Coronary artery (tissue), 2 donors: ENCODE measurements around the gene CIAO2B.
A peak's percentile ranks its signal among the peaks of the same experiment; 100 is the strongest.

Experiments
- DNase-seq: peaks from one replicate; pipeline ENCODE4 v3.0.0-alpha.2; 2017; ENCODE audit warnings: low spot score
- H3K27ac ChIP-seq, 2 donors: fragments of 200-600 bp; sonication (generic); one replicate each; pipeline ENCODE4 v1.5.1; 2016 to 2019
- H3K4me3 ChIP-seq: fragments of 200-600 bp; sonication (generic); 2 replicates; pipeline ENCODE4 v1.5.1; 2016; ENCODE audit warnings: mild to moderate bottlenecking, moderate library complexity
- TF ChIP-seq, protein P1 (sequence below): fragments of 200-600 bp; sonication (generic); IDR thresholded peaks from one replicate; pipeline ENCODE4 v1.5.1; 2019; ENCODE audit warnings: antibody characterized with exemption

Gene CIAO2B

DNA sequence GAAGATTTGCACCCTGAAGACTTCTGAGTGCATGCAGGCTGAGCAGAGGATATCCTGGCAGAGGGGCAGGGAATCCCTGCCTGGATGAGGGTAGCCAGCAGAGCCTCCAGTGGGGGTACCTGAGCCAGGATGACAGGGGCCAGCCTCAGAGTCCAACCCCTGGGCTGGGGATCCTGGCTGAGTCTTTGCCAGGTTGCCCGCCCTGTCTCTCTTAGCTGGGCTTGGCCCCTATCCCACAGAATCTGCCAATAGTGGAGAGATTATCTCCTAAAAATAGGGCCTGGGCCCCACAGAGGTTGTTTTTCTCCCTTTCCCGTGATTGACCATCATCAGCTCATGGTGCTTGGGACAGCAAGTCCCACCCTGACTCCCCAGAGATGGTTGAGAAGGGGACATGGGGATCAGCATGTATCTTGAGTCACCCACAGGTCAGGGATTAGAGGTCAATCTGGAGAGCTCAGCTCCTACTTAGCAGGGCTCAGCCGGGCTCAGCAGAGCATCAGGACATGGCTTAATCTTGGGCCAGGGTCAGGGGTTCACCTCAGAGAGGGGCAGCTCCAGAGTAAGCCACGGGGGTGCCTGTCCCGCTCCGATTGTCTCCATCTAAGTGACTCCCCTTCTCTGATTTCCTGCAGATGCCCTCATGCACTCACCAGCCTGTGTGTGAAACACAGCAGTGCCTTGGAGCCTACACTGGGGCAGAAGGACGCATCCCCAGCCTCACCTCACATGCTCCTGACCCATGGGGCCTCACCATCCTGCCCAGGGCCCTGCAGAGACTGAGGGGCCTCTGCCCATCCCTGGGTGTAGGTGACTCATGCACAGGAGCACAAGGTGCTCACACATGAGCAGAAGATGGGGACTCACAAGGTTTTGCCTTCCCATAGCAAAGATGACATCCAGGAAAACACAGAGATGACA lies 27.0 kb downstream of the CIAO2B start:
- DNase-seq, result no peak
- peak overlapping the region in 1 of 2 donors; percentile 97 for H3K27ac ChIP-seq
- TF ChIP-seq, protein P1, sequence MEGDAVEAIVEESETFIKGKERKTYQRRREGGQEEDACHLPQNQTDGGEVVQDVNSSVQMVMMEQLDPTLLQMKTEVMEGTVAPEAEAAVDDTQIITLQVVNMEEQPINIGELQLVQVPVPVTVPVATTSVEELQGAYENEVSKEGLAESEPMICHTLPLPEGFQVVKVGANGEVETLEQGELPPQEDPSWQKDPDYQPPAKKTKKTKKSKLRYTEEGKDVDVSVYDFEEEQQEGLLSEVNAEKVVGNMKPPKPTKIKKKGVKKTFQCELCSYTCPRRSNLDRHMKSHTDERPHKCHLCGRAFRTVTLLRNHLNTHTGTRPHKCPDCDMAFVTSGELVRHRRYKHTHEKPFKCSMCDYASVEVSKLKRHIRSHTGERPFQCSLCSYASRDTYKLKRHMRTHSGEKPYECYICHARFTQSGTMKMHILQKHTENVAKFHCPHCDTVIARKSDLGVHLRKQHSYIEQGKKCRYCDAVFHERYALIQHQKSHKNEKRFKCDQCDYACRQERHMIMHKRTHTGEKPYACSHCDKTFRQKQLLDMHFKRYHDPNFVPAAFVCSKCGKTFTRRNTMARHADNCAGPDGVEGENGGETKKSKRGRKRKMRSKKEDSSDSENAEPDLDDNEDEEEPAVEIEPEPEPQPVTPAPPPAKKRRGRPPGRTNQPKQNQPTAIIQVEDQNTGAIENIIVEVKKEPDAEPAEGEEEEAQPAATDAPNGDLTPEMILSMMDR, result no peak
- H3K4me3 ChIP-seq, result no peak overlapping the region

DNA sequence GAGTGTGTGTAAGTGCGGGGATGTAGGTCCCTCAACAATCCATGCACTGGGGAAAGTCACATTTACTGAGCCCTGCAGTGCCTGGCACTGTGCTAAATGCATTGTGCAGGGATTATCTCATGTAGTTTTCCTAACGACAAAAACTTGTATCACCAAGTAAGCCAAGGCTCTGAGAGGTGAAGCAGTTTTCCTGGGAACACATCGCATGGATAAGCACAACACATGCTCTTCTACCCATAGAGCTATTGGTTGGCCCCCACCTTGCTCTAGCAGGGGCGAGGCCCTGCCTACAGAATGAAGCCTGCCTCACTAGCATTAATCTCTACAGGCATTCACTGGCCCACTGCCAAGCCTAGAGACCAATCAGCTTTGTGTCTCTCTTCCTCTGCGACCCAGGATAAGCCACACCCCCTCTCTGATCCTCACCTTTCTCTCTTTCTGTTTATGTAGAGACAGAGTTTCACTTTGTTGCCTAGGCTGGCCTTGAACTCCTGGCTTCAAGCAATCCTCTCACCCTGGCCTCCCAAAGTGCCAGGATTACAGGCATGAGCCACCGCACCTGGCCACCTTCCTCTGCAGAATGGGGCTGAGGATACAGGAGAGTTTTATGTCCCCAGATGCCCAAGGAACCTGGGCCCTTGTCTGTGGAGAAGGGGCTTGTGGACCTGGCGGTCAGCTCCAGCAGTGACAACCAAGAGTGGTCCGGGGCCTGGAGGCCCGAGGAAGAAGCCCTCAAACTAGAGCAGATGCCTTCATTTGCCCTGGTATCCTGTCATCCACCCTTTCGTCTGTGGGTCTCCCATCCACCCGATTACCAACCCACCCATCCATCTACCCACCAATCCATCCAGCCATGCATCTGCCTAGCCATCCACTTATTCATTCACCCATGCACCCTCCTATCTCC lies 28.3 kb downstream of the CIAO2B start:
- TF ChIP-seq, protein P1, result no peak
- DNase-seq, result no peak
- H3K4me3 ChIP-seq, result no peak overlapping the region
- peak overlapping the region; percentile 95 to 97 for H3K27ac ChIP-seq

DNA sequence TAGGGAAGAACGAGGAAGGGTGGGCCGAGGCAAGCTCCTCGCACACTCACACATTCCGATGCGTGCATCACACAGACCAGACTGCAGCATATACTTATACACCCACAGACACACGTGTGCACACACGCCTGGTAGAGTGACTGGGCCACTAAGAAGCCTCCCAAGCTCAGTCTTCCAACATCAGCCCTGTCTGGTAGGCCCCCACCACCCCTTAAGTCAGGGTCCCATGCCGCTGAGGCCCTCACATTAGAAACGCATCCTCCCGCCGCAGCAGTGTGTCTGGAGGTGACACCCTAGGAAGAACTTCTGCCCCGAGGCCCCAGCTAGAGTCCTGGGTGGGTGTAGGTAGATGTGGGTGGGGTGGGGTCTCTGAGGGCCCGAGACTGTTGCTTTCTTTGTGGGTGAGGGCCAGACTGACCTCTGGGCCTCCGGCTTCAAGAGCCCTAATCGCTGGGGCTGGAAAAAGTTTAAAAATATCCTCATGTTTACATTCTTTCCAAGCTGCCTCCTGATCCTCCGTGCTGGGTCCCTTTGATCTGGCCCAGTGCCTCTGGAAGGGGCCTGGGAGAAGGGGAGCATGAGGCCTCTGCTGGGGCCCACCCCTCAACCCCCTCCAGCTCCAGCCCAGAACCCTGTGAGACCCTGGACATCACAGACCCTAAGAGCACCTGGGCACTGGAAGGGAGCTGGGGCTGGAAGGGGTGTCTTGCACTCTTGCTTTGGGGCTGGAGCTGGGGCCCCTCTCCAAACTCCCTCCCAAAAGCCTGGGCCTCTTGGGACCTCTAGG lies 29.2 kb downstream of the CIAO2B start:
- DNase-seq, result no peak
- Histone ChIP-seq H3K27ac (peak overlapping the region; percentile 95 to 97), H3K4me3 (peak overlapping the region; percentile 29)
- TF ChIP-seq, protein P1, result no peak

DNA sequence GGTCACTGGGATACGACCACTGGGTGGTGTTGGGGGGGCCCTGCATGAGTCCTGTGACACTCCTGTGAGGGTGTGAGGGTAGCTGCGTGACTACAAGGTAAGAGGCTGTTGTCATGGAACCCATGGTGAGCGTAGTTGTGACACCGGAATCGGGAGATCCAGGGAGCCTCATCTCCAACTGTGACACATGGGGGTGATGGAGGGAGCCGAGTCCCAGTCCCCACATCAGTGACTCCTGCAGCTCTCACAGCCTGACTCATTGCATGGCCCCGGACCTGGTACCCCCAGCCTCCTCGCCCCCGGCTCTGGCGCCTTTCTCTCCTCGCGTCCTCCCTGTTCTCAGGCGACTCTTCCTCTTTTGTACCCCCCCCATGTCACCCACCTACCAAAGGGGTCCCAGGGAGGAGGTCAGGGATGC lies 29.8 kb downstream of the CIAO2B start:
- Histone ChIP-seq H3K27ac (peak overlapping the region; percentile 95 to 97), H3K4me3 (no peak overlapping the region)
- no peak for DNase-seq
- TF ChIP-seq, protein P1, result no peak

DNA sequence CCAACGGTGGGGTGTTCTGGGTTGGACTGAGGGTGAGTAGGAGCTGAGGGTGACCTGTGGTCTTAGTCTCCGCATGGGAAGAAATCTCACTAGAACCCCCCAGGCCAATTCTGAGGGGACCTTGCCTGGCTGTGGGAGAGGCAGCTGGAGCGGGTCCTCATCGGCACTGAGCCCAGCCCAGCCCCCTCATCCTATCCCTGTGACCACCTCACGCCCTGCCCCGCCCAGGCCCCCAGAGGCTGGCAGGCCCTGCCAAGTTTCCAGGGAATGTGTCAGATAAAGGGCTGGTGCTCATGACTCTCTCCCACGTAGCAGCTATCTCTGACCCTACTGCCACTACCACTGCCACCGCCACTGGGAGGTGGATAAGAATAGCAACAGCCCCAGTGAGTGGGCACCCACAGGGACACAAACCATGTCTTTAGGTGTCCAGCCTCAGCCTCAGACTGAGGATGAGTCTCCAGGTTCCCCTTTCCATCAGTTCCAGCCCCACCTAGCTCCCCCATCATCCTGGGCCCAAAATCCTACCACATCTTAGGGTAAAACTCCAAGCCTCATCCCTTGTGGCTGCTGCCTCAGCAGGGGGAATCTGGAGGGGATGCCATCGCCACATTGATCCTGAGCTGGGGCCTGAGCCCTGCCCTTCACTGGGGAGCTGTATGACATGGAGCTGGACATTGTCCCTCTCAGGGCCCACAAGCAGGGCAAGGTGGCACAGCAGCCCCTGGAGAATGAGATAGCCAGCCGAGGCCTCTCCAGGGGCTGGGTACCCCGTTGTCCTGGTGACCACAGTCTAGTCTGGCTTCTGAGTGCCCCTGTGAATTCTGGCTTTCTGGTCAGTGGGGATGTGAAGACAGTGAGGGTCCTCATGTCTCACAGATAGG lies 30.4 kb downstream of the CIAO2B start:
- peak overlapping the region; percentile 18 for H3K4me3 ChIP-seq
- DNase-seq, result no peak
- peak overlapping the region; percentile 95 to 97 for H3K27ac ChIP-seq
- TF ChIP-seq, protein P1, result no peak
